ENCODE results near the gene TRABD2A.

GRCh38 chr2:84857566-84857965 is 23.3 kb downstream of the TRABD2A start:
- no peak for TF ChIP-seq MAX (IDR thresholded peaks at IDR 0.05)
- no peak for TF ChIP-seq KDM5B (CRISPR knock-in tag; IDR thresholded peaks at IDR 0.05; ENCODE audit: borderline replicate concordance)
- no peak for TF ChIP-seq AHR (CRISPR knock-in tag; IDR thresholded peaks at IDR 0.05)
- no peak for TF ChIP-seq NKX3-1 (CRISPR knock-in tag; IDR thresholded peaks at IDR 0.05)
- TF ChIP-seq HMG20B (CRISPR knock-in tag; conservative IDR thresholded peaks at IDR 0.05) = no peak
- TF ChIP-seq ZNF605 (CRISPR knock-in tag; IDR thresholded peaks at IDR 0.05) = no peak
- TF ChIP-seq ZBTB21 (CRISPR knock-in tag; IDR thresholded peaks at IDR 0.05) = no peak
- TF ChIP-seq ATF2 (CRISPR knock-in tag; IDR thresholded peaks at IDR 0.05) = no peak
